HFF-Myc (cell line): ENCODE data around the gene PTPN7.

Experiments
- DNase-seq: peaks from one replicate; pipeline ENCODE4 v3.0.0-alpha.2; 2011; ENCODE audit warnings: low read depth; ENCODE audit errors: extremely low read depth
- H3K4me3 ChIP-seq: replicated peaks from 2 replicates; pipeline ENCODE4 v1.5.1; 2011; ENCODE audit warnings: low read depth, mild to moderate bottlenecking, control low read depth, low read length
- TF ChIP-seq, protein P1 (sequence below): IDR thresholded peaks from 2 replicates; pipeline ENCODE4 v1.5.1; 2012; ENCODE audit warnings: mild to moderate bottlenecking, low read depth, low read length, control low read depth; ENCODE audit errors: missing control alignments

Gene PTPN7

DNA sequence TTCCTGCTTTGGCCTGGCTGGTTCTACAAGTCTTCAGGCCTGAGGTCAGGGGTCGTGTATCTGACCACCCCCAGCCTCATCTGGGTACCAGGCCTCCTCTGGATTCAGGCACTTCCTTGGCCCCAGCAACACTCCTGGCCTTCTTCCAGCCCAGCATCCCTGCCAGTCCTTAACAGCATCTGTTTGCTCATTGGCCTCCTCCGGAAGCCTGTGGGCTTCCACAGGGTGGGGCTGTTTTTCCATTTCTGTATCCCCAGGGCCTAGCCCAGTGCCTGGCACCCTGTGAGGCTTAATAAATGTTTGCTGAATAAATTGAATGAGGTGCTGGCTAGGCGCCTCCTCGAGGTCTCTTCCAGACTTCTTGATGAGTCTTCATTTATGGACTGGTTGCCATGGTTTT lies 59.2 kb downstream of the PTPN7 start:
- no peak overlapping the region for H3K4me3 ChIP-seq
- DNase-seq: no peak
- TF ChIP-seq, protein P1, sequence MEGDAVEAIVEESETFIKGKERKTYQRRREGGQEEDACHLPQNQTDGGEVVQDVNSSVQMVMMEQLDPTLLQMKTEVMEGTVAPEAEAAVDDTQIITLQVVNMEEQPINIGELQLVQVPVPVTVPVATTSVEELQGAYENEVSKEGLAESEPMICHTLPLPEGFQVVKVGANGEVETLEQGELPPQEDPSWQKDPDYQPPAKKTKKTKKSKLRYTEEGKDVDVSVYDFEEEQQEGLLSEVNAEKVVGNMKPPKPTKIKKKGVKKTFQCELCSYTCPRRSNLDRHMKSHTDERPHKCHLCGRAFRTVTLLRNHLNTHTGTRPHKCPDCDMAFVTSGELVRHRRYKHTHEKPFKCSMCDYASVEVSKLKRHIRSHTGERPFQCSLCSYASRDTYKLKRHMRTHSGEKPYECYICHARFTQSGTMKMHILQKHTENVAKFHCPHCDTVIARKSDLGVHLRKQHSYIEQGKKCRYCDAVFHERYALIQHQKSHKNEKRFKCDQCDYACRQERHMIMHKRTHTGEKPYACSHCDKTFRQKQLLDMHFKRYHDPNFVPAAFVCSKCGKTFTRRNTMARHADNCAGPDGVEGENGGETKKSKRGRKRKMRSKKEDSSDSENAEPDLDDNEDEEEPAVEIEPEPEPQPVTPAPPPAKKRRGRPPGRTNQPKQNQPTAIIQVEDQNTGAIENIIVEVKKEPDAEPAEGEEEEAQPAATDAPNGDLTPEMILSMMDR: no peak
